Caco-2 (cell line): ENCODE measurements around the gene DSCAML1. TPM values are rescaled to one million over a fixed set of nuclear protein-coding genes. Genes with fewer than 3 reads are reported as not detected.

Source experiments
- BruUV-seq: library from RNA; stranded (reverse); fragments of 400-500 nt; replicated peaks from 2 replicates; lab custom pipeline; 2021; lab: Mats Ljungman, UMichigan
- CTCF ChIA-PET: fragments of 300-600 bp; sonication (Branson Sonifier 250); formaldehyde crosslinking; loops from one replicate; lab custom pipeline; 2022; ENCODE audit warnings: antibody characterized with exemption; lab: Charles Lee
- POLR2A ChIA-PET: fragments of 300-600 bp; sonication (Branson Sonifier 250); formaldehyde crosslinking; loops from one replicate; lab custom pipeline; 2022; ENCODE audit warnings: antibody characterized with exemption; lab: Charles Lee
- DNase-seq, 2 experiments: peaks; one replicate each; pipeline versions ENCODE4 v3.0.0 to v3.0.0-alpha.2; 2020 to 2022
- H3K27me3 ChIP-seq: replicated peaks from 2 replicates; pipeline ENCODE4 v1.6.0; 2011; ENCODE audit warnings: low read length; ENCODE audit not compliant: control insufficient read depth, insufficient read depth
- H3K36me3 ChIP-seq: 2 replicates; pipeline ENCODE4 v1.5.1; 2011; ENCODE audit warnings: low read length; ENCODE audit not compliant: control insufficient read depth, insufficient read depth
- H3K4me1 ChIP-seq: fragments of 250-450 bp; sonication (Bioruptor Pico); 2 replicates; pipeline ENCODE4 v1.5.1; 2020; ENCODE audit warnings: mild to moderate bottlenecking
- H3K4me3 ChIP-seq: 2 replicates; pipeline ENCODE4 v1.5.1; 2011; ENCODE audit warnings: low read depth, mild to moderate bottlenecking, control low read depth, low read length
- H3K9me3 ChIP-seq: fragments of 250-450 bp; sonication (Bioruptor Pico); 2 replicates; pipeline ENCODE4 v1.5.1; 2020; ENCODE audit warnings: mild to moderate bottlenecking, moderate library complexity
- H3K27ac Mint-ChIP-seq: one replicate; pipeline ENCODE4 v1.8.0; 2022; ENCODE audit warnings: mixed read lengths; ENCODE audit not compliant: unreplicated experiment
- H3K27me3 Mint-ChIP-seq: one replicate; pipeline ENCODE4 v1.8.0; 2022; ENCODE audit warnings: mixed read lengths; ENCODE audit not compliant: insufficient read depth, unreplicated experiment
- H3K36me3 Mint-ChIP-seq: one replicate; pipeline ENCODE4 v1.8.0; 2022; ENCODE audit warnings: mild to moderate bottlenecking, mixed read lengths; ENCODE audit not compliant: insufficient read depth, unreplicated experiment
- H3K4me1 Mint-ChIP-seq: one replicate; pipeline ENCODE4 v1.8.0; 2022; ENCODE audit warnings: low read depth, mixed read lengths; ENCODE audit not compliant: unreplicated experiment
- H3K4me3 Mint-ChIP-seq: one replicate; pipeline ENCODE4 v1.8.0; 2022; ENCODE audit warnings: mild to moderate bottlenecking, moderate library complexity, mixed read lengths; ENCODE audit not compliant: unreplicated experiment
- H3K9me3 Mint-ChIP-seq: one replicate; pipeline ENCODE4 v1.8.0; 2022; ENCODE audit warnings: mixed read lengths; ENCODE audit not compliant: unreplicated experiment
- intact Hi-C: fragments of 100-400 bp; cut with micrococcal nuclease; formaldehyde crosslinking; loops from one replicate; pipeline ENCODE4 v1.10.0; 2022; ENCODE audit not compliant: unreplicated experiment
- total RNA-seq: library from RNA; stranded (reverse); gene quantifications from 2 replicates; pipeline ENCODE4 v1.2.3, GENCODE V29; 2022
- TF ChIP-seq, protein P1 (sequence below), 2 experiments: fragments of 200-600 bp in 1 of 2; IDR thresholded peaks; 1 replicate in 1 of 2; 2 replicates in 1 of 2; pipeline versions ENCODE4 v1.5.1 to v1.8.0; 2011 to 2022; ENCODE audit warnings: antibody characterized with exemption in 1 of 2, control low read depth in 1 of 2, inconsistent platforms in 1 of 2, low read depth in 1 of 2, low read length in 1 of 2, mild to moderate bottlenecking in 1 of 2, moderate library complexity in 1 of 2; ENCODE audit not compliant: insufficient read depth in 1 of 2, severe bottlenecking in 1 of 2, unreplicated experiment in 1 of 2

The DSCAML1 gene
- total RNA-seq, 1 experiment from 2014 or later: not detected

DNA sequence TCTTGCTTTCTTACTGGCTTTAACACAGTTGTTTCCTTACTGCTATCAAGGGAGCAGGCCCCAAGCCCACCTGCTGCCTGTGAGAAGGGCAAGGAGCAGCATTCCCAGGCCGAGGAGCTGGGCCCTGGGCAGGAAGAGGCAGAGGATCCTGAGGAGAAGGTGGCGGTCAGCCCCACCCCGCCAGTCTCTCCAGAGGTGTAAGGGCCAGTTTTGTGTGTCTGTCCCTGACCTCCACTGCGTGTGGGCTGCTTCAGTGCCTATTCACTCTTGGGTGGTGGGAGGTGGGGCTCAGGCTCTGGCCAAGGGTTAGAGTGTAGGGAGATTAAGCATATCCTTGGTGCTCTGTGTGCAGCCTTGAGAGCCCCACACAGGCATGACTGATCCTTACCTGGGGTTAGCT, 414.3 kb downstream of the DSCAML1 start:
- intact Hi-C loops: no loop called here
- no peaks in the 10 kb centered on the region for H3K27me3 ChIP-seq
- TF ChIP-seq, protein P1, sequence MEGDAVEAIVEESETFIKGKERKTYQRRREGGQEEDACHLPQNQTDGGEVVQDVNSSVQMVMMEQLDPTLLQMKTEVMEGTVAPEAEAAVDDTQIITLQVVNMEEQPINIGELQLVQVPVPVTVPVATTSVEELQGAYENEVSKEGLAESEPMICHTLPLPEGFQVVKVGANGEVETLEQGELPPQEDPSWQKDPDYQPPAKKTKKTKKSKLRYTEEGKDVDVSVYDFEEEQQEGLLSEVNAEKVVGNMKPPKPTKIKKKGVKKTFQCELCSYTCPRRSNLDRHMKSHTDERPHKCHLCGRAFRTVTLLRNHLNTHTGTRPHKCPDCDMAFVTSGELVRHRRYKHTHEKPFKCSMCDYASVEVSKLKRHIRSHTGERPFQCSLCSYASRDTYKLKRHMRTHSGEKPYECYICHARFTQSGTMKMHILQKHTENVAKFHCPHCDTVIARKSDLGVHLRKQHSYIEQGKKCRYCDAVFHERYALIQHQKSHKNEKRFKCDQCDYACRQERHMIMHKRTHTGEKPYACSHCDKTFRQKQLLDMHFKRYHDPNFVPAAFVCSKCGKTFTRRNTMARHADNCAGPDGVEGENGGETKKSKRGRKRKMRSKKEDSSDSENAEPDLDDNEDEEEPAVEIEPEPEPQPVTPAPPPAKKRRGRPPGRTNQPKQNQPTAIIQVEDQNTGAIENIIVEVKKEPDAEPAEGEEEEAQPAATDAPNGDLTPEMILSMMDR (IDR thresholded peaks at IDR 0.05; ENCODE audit: insufficient read depth in 1 of 2, low read depth in 1 of 2, low read length in 1 of 2, severe bottlenecking in 1 of 2, unreplicated experiment in 1 of 2): no peak
- peaks cover 2% of the 10 kb centered on the region; the same call in 1 of the 2 replicates for H3K36me3 ChIP-seq
- H3K4me1 ChIP-seq: no peaks in the 10 kb centered on the region
- POLR2A ChIA-PET: no interaction called here
- no peak for DNase-seq
- BruUV-seq: no TSS peak
- no peak overlapping the region for H3K4me3 Mint-ChIP-seq
- H3K27me3 Mint-ChIP-seq: no peaks in the 10 kb centered on the region
- H3K4me3 ChIP-seq: no peak overlapping the region
- no peaks in the 10 kb centered on the region for H3K9me3 ChIP-seq
- H3K27ac Mint-ChIP-seq: no peak overlapping the region
- CTCF ChIA-PET: no interaction called here
- no peaks in the 10 kb centered on the region for H3K4me1 Mint-ChIP-seq
- no peaks in the 10 kb centered on the region for H3K9me3 Mint-ChIP-seq
- no peaks in the 10 kb centered on the region for H3K36me3 Mint-ChIP-seq

DNA sequence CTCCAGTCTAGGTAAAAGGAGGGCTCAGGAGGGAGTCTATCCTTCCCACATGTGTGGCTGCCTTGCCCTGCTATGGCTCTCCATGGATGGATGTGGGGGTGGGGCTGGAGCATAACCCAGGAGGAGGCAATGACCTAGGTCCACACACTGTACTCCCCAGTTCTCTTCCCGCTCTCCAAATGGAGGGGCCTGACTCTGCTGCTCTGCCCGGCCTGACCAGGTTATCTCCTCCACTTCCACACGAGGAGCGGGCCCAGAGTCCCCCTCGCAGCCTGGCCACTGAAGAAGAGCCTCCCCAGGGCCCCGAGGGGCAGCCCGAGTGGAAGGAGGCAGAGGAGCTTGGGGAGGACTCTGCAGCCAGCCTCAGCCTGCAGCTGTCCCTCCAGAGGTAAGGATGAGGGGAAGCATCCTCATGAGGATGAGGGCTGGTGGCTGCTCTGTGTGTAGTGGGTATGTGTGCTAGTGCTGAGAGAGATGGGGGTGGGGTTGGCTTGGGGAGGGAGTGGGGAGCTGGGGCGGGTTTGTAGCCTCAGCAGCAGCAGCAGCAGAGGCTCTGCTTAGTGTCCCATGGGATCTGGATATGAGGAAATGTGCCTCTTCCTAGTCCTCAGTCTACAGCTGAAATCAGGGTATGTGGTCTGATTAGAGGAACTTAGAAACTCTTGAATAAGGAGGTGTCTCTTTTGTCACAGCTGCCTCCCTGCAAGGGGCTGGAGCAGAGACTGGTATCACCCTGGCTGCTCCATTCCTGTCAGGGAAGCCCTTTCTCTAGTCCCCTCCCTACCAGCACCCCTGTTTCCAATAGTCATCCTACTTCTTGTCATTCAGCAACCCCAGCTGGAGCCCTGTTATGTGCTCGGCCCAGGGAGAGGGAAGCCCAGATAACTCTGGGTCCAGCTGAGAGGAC, 415.3 kb downstream of the DSCAML1 start:
- Mint-ChIP-seq H3K9me3 (no peaks in the 10 kb centered on the region), H3K27me3 (no peaks in the 10 kb centered on the region), H3K4me3 (no peak overlapping the region), H3K27ac (no peak overlapping the region), H3K36me3 (no peaks in the 10 kb centered on the region), H3K4me1 (no peaks in the 10 kb centered on the region)
- DNase-seq: peak in 1 of 2 experiments; percentile 26
- H3K36me3 ChIP-seq: peaks cover 2% of the 10 kb centered on the region; the same call in 1 of the 2 replicates
- no TSS peak for BruUV-seq
- POLR2A ChIA-PET: no interaction called here
- no peak overlapping the region for H3K4me3 ChIP-seq
- no peaks in the 10 kb centered on the region for H3K27me3 ChIP-seq
- H3K9me3 ChIP-seq: no peaks in the 10 kb centered on the region
- TF ChIP-seq, protein P1 (IDR thresholded peaks at IDR 0.05; ENCODE audit: insufficient read depth in 1 of 2, low read depth in 1 of 2, low read length in 1 of 2, severe bottlenecking in 1 of 2, unreplicated experiment in 1 of 2): no peak
- intact Hi-C loops: no loop called here
- no peaks in the 10 kb centered on the region for H3K4me1 ChIP-seq
- CTCF ChIA-PET: no interaction called here

DNA sequence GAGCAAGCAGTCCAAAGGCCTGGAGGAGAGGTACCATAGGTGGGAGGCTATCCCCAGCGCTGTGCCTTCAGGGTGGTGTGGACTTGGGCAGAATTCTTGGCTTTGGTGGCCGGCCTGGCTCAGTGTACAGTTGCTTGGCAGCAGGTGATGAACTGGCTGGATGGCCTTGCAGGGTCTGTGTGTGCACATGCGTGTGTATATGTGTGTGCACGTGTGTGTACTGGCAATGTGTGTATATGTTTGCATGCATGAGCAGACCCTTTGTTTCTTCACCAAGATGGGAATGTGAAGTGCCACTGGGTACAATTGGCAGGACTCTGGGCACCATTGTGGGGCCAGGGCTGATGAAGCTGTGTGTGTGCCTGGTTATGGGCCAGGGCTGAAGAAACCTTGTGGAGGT, 416.3 kb downstream of the DSCAML1 start:
- Histone ChIP-seq H3K36me3 (peaks cover 2% of the 10 kb centered on the region; the same call in 1 of the 2 replicates), H3K4me1 (no peaks in the 10 kb centered on the region), H3K4me3 (no peak overlapping the region), H3K27me3 (no peaks in the 10 kb centered on the region), H3K9me3 (no peaks in the 10 kb centered on the region)
- Mint-ChIP-seq H3K4me3 (no peak overlapping the region), H3K27ac (no peak overlapping the region), H3K27me3 (no peaks in the 10 kb centered on the region), H3K36me3 (no peaks in the 10 kb centered on the region), H3K9me3 (no peaks in the 10 kb centered on the region), H3K4me1 (no peaks in the 10 kb centered on the region)
- ChIA-PET CTCF (no interaction called here), POLR2A (no interaction called here)
- no TSS peak for BruUV-seq
- TF ChIP-seq, protein P1 (IDR thresholded peaks at IDR 0.05; ENCODE audit: insufficient read depth in 1 of 2, low read depth in 1 of 2, low read length in 1 of 2, severe bottlenecking in 1 of 2, unreplicated experiment in 1 of 2): no peak
- peak in 1 of 2 experiments; percentile 30 for DNase-seq
- intact Hi-C loops: no loop called here
